Measurements from ENCODE around the gene RNF144A.

The RNF144A gene

GRCh38 chr2:6948677-6949351 lies 31.6 kb downstream of the RNF144A start:
- no peak for DNase-seq

GRCh38 chr2:6951046-6951445 lies 33.8 kb downstream of the RNF144A start:
- DNase-seq, result no peak

GRCh38 chr2:6952101-6952500 lies 34.9 kb downstream of the RNF144A start:
- DNase-seq, result no peak

DNA sequence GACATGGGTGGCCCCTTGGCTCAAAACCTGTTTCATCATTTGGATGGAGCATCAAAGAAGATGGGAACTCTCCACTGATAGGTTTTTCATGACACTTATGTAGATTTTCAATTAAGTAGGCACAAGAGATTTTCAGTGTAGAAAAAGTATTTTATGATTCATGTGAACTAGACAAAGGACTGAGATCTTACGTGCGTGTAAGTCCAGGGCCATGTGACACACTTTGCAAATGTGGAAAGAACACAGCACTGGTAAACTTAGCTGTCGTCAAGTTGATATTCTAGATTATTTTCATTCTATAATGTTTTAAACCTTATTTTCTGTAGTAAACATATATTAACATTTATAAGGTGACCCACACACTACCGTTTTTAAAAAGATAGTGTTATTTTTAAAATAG lies 37.4 kb downstream of the RNF144A start:
- DNase-seq, result no peak

DNA sequence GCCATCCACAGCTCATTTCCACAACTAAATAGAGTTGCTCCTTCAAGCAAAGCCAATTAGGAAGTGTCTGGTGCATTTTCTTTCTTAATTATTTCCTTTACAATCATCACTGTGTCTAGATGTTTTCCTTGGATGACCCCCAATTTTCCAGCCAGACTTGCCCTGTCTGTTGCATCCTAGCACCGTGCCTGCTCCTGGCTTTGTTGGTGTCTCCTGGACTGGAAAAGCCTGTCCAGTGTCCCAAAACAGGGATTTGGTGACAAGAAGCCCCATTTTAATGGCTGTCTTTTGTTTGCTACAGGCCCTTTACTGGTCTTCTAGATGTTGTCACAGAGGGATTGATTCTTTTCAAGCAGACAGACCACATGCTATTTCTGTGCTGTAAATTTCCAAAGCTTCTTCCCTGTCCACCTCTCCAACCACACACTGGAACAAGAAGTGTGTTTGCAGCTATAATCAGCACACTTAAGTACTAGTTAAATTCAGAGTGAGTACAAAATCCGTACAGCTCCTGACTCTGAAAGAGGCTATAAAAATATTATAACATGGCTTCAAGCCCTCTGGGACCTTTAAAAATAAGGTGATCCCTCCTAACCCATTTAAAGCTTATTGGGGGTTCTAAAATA lies 38.4 kb downstream of the RNF144A start:
- DNase-seq, result no peak

DNA sequence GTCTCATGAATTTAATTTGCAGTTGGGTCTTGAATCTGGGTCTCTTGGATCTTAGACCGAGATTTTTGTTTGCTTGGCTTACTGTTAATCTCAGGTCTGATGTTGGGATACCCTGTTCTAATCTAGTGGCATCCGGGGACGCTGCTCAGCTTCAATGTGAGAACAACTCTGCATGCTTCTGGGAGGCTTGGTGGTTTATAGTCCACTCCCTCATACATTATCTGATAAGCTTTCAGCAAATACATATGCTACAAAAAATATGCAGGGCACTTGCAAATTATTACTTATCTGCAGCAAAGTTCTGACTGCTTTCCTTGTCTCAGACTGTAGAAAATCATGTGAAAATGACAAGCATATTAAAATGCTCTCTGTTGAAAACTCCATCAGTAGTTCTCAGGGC lies 39.4 kb downstream of the RNF144A start:
- DNase-seq, result no peak

GRCh38 chr2:6957031-6957714 lies 40.0 kb downstream of the RNF144A start:
- DNase-seq, result no peak

- no peak for DNase-seq
Observed at GRCh38 chr2:6957910-6958615, 40.9 kb downstream of the RNF144A start.

GRCh38 chr2:6958616-6959235 lies 41.5 kb downstream of the RNF144A start:
- DNase-seq, result no peak

GRCh38 chr2:6959751-6960150 lies 42.5 kb downstream of the RNF144A start:
- no peak for DNase-seq

GRCh38 chr2:6960659-6961058 lies 43.4 kb downstream of the RNF144A start:
- DNase-seq, result no peak

DNA sequence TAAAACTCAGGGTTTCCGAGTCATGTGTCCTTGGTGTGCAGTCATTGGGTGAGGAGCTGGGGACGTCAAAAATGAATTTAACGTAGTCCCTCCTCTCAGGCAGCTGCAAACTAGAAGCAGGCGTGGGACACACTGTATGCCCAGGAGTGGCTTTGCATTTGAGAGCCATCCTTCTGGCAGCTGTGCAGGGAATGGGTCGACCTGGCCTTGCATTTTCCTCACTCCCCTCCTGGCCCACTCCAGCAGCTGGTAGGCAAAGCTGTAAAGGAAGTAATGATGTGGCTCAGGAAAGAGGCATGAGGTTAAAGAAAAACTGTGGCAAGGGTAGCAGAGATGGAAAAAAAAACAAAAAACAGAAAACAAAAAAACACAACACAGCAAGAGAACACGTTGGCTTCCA lies 46.5 kb downstream of the RNF144A start:
- DNase-seq, result no peak

DNA sequence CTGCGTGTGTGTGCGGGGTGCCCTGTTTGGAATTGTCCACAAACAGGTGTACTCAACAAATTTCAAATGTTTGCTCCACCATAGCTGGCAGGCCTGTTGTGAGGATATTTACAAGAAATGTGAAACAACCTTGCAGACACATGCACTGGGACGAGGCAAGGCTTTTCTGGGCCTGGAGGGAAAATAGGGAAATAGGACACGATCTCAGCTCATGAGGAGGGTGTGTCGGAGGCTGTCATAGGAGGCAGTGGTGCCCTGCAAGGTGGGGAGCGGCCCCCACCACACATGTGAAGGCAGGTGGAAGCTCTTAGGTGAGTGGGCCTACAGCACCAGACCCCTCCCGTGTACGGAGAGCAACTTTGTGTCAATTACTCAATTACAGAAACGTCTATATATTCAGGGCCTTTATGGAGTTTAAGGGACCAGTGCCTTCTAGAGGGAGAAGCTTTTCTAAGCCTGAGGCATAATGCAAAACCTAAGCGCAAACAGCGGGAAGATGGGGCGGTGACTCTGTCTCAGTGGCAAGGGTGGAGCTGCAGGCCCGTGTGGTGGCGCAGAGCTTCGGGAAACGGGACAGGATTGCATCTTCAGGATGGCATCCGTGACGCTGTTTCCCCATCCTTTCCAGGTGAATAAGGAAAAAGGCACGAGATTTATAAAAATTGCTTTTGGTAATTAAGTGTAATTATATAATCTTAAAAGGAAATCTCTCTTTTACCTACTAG lies 48.0 kb downstream of the RNF144A start:
- DNase-seq, result no peak

DNA sequence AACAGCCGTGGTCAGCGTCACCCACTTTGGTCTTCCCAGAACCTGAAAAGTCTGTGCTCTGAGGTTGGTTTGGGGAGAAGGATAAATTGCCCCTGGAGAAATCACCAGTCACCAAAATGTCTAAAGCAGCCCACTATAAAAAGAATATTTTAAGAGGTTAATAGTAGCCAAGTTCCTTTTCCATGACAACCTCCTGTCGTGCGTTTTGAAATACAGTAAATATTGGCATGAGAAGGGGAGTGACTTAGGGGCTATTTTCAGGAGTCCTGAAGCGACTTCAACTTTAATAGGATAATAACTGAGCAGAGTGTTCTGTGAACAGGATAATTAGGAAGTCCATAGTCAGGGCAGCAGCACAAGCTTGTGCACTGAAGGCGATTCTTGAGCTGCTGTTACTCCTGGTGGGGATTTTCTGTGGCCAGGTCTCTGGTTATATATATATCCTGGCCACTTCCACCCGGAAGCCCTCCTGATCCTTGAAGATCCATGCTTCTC lies 49.3 kb downstream of the RNF144A start:
- DNase-seq, result no peak

GRCh38 chr2:6967301-6967700 lies 50.1 kb downstream of the RNF144A start:
- no peak for DNase-seq

DNA sequence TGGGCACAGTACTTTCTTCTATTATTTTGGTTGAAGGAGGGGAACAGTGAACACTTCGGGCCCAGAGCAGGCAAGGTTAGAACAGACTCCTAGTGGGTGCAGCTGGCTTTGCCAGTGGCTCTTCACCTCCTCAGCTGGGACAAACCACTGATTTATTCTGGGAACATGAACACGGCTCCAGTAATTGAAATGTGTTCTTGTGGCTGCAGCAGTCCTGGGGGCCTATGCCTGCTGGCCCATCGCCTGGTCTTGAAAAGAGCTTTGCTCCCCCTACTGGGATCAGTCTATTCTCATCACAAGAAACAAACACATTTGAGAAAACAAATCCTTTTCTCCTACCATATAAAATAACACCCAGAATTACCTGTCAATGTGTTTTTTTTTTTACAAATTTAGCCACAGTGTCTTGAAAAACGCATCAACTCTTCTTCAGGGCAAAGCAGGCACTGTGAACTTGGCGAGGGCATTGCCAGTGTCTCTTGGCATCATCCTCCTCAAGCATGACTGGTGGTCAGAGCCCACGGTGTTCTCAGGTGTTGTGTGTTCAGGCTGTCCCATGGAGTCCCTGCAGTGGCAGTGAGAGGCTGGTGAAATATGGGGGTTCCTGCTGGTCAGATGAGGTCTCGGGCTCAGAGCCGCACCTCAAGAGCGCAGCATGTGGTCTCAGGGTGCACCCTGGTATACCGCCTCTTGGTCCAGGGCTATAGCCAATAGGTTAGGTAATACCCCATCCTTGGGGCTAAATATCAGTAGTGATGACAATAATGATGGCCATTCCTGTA lies 51.3 kb downstream of the RNF144A start:
- DNase-seq, result no peak

DNA sequence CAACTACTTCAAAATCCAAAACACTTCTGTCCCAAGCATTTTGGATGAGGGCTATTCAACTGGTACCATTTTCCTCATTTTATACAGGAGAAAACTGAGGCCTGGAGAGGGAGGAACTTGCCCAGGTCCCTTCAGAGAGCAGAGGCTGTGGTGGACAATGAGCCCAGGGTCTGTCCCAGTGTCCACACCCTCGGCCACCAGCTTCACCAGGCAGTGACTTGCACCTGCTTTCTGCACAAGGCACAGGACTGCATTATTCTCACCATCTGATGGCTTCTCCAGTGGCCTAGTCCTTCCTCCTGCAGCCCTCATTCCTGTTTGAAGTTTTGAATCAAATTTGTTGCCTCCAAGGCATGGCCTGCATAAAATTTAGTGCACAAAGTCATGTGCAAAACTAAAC lies 53.3 kb downstream of the RNF144A start:
- no peak for DNase-seq

DNA sequence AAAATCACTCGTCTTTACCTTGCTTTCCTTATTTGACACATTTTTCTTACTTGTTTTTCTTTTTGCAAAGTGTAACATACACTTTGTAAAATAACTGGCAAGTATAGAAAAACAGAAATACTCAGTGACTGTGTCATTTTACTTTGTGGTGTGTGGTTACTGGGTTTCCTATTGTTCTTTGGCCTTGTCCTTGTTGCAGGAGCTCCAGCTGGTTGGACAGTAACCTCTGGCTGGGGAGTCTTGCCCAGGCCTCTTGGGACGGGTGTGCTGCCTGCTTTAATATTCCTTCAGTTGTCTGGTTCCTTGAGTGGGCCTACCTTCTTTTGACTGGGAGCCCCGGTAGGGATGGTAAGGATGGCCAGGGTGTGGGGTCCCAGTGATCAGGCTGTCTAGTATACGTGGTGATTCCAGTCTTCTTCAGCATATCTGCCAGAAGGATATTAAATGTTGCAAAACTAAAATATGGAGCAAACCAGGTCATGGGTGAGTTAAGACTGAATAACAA lies 53.8 kb downstream of the RNF144A start:
- no peak for DNase-seq

- no peak for DNase-seq
Observed at GRCh38 chr2:6971502-6971901, 54.3 kb downstream of the RNF144A start.

DNA sequence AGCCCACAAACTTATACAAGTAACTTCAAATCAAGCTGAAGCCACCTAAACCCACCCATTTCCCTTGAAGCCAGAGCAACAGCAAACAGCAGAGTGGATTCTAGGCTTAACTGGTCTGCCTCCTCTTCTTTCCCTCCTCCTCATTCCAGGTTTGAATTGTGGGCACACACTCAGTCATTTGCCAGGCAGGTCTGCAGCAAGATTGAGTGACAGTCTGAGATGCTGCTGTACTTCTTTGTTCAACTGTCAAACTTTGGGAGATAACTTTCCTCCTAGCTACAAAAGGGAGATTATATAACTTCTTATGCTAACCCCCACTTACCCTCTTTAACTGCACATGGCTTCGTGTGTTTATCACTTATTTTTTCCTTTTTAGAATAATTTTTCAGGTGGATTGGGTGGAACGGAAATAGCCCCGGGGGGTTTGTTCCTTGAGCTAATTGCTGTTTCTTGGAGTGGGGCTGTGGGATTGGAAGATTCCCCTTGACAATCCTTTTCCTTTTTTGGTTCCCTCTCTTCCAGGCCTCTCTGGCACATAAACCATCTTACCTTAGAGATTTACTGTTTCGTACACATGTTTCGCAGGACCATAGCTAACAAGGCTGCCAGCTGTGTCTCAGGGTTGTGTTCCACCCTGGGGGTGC lies 55.0 kb downstream of the RNF144A start:
- DNase-seq, result no peak

Measured in NCI-H526 treated with DMSO at 0.1 percent for 48 hours (cell line).